GM23248 (cell line): ENCODE data around the gene ADGRL1. TPM values are rescaled to one million over a fixed set of nuclear protein-coding genes. Genes with fewer than 3 reads are reported as not detected.
"Not testable (repeated sequence)": the region's sequence is repeated elsewhere in the genome, so short reads cannot be mapped to it uniquely, and the experiment has no call there.

Source experiments
- DNase-seq: peaks from one replicate; pipeline ENCODE4 v3.0.0-alpha.2; 2015
- H2AFZ ChIP-seq: fragments of 200-600 bp; sonication (generic); 2 replicates; pipeline ENCODE4 v1.6.1; 2016; ENCODE audit warnings: antibody characterized with exemption
- H3F3A ChIP-seq: fragments of 200-600 bp; sonication (generic); 2 replicates; pipeline ENCODE4 v1.6.1; 2016; ENCODE audit warnings: mild to moderate bottlenecking, antibody characterized with exemption, mixed run types; ENCODE audit not compliant: insufficient read depth
- H3K27ac ChIP-seq: fragments of 200-600 bp; sonication (generic); 2 replicates; pipeline ENCODE4 v1.5.1; 2016; ENCODE audit warnings: mild to moderate bottlenecking
- H3K27me3 ChIP-seq: fragments of 200-600 bp; sonication (generic); replicated peaks from 2 replicates; pipeline ENCODE4 v1.6.1; 2016; ENCODE audit warnings: mild to moderate bottlenecking; ENCODE audit not compliant: insufficient read depth
- H3K36me3 ChIP-seq: fragments of 200-600 bp; sonication (generic); 2 replicates; pipeline ENCODE4 v1.6.1; 2016; ENCODE audit warnings: low read depth, mild to moderate bottlenecking
- H3K4me1 ChIP-seq: fragments of 200-600 bp; sonication (generic); 2 replicates; pipeline ENCODE4 v1.6.1; 2016; ENCODE audit warnings: mild to moderate bottlenecking; ENCODE audit not compliant: insufficient read depth
- H3K4me2 ChIP-seq: fragments of 200-600 bp; sonication (generic); one replicate; pipeline ENCODE4 v1.6.1; 2016; ENCODE audit warnings: mild to moderate bottlenecking; ENCODE audit not compliant: unreplicated experiment
- H3K4me3 ChIP-seq: fragments of 200-600 bp; sonication (generic); 2 replicates; pipeline ENCODE4 v1.5.1; 2016; ENCODE audit warnings: mild to moderate bottlenecking
- H3K79me2 ChIP-seq: fragments of 200-600 bp; sonication (generic); 2 replicates; pipeline ENCODE4 v1.6.1; 2016; ENCODE audit warnings: mild to moderate bottlenecking; ENCODE audit not compliant: insufficient read depth
- H3K9ac ChIP-seq: fragments of 200-600 bp; sonication (generic); 2 replicates; pipeline ENCODE4 v1.6.1; 2016; ENCODE audit warnings: mild to moderate bottlenecking
- H3K9me2 ChIP-seq: fragments of 200-600 bp; sonication (generic); 2 replicates; pipeline ENCODE4 v1.6.1; 2016; ENCODE audit warnings: mixed run types, mild to moderate bottlenecking, moderate library complexity; ENCODE audit not compliant: insufficient read depth
- H3K9me3 ChIP-seq: fragments of 200-600 bp; sonication (generic); one replicate; pipeline ENCODE4 v1.6.1; 2017; ENCODE audit warnings: low read depth
- H4K20me1 ChIP-seq: fragments of 200-600 bp; sonication (generic); 2 replicates; pipeline ENCODE4 v1.6.0; 2016; ENCODE audit not compliant: insufficient read depth
- EZH2 ChIP-seq: fragments of 200-600 bp; sonication (generic); IDR thresholded peaks from 2 replicates; pipeline ENCODE4 v1.6.1; 2018; ENCODE audit warnings: antibody characterized with exemption, mild to moderate bottlenecking; ENCODE audit not compliant: insufficient read depth, poor library complexity, severe bottlenecking
- EZH2phosphoT487 ChIP-seq: fragments of 200-600 bp; sonication (generic); IDR thresholded peaks from 2 replicates; pipeline ENCODE4 v1.6.1; 2018; ENCODE audit warnings: antibody characterized with exemption, moderate library complexity, mild to moderate bottlenecking, low read depth; ENCODE audit not compliant: insufficient read depth
- WGBS, 2 experiments: methylation state at CpG; one replicate each; pipeline ENCODE4 v1.1.6; 2015 to 2017; ENCODE audit warnings: low lambda C conversion rate in 2 of 2, low coverage in 1 of 2; ENCODE audit errors: missing lambda C conversion rate in 2 of 2; 5-methylcytosine and 5-hydroxymethylcytosine counted together
- in situ Hi-C: fragments of 300-500 bp; cut with MboI; formaldehyde crosslinking; loops from 2 replicates; pipeline ENCODE4 v1.15.0; 2020
- polyA plus RNA-seq: library from polyadenylated mRNA; unstranded; fragments of >200 nt; fragmentation: Nextera tagmentation; extraction: Ambion mirVana; gene quantifications from 2 replicates; pipeline ENCODE4 v1.2.1, GENCODE V29; 2016
- total RNA-seq: library from RNA; depleted of rRNA; stranded (reverse); fragments of >200 nt; shearing (Covaris generic); gene quantifications from 2 replicates; pipeline ENCODE4 v1.2.3, GENCODE V29; 2014

Gene ADGRL1
- total and polyA plus RNA-seq, 2 experiments from 2014 or later = 1.0 to 3.0 TPM

GRCh38 chr19:14148751-14149410 lies 57.1 kb downstream of the ADGRL1 start:
- Histone ChIP-seq H3K4me3 (peak overlapping the region; percentile 56; the same call in 1 of the 2 replicates), H3K4me1 (peaks cover 31% of the 10 kb centered on the region), H2AFZ (peak overlapping the region; percentile 84), H3F3A (peaks cover 9% of the 10 kb centered on the region; the same call in 1 of the 2 replicates), H3K36me3 (no peaks in the 10 kb centered on the region), H3K4me2 (peak overlapping the region; percentile 84), H3K9me2 (no peaks in the 10 kb centered on the region), H3K27ac (peak overlapping the region; percentile 44; the same call in 1 of the 2 replicates), H3K9ac (peak overlapping the region; percentile 77), H3K27me3 (no peaks in the 10 kb centered on the region), H3K9me3 (no peaks in the 10 kb centered on the region), H3K79me2 (peaks cover 15% of the 10 kb centered on the region; the same call in 1 of the 2 replicates), H4K20me1 (no peaks in the 10 kb centered on the region)
- WGBS, 2 experiments = 52 to 64% methylated on average over 7 to 13 of the region's 13 CpGs
- TF ChIP-seq EZH2phosphoT487 (no peak), EZH2 (no peak)
- DNase-seq = no peak
- in situ Hi-C loops = no loop called here

GRCh38 chr19:14147797-14148605 lies 58.0 kb downstream of the ADGRL1 start:
- Histone ChIP-seq H3K4me1 (peaks cover 31% of the 10 kb centered on the region), H3K9me3 (no peaks in the 10 kb centered on the region), H2AFZ (peak overlapping the region; percentile 67), H3K4me3 (no peak overlapping the region; the same call in 1 of the 2 replicates), H3K36me3 (no peaks in the 10 kb centered on the region), H3K27ac (peak overlapping the region; percentile 88; the same call in 1 of the 2 replicates), H3K79me2 (peaks cover 17% of the 10 kb centered on the region; the same call in 1 of the 2 replicates), H3K9me2 (no peaks in the 10 kb centered on the region), H3K9ac (peak overlapping the region; percentile 77), H3K27me3 (no peaks in the 10 kb centered on the region), H3F3A (peaks cover 9% of the 10 kb centered on the region; the same call in 1 of the 2 replicates), H3K4me2 (peak overlapping the region; percentile 52), H4K20me1 (no peaks in the 10 kb centered on the region)
- 29 to 30% methylated on average over 20 of the region's 20 CpGs for WGBS, 2 experiments
- peak; percentile 84 for DNase-seq
- in situ Hi-C loops = no loop called here
- TF ChIP-seq EZH2 (no peak), EZH2phosphoT487 (no peak)

GRCh38 chr19:14146789-14147216 lies 59.2 kb downstream of the ADGRL1 start:
- peak overlapping the region; percentile 88 for H3K27ac ChIP-seq
- peaks cover 21% of the 10 kb centered on the region for H3K79me2 ChIP-seq
- WGBS, 2 experiments = 29 to 31% methylated on average over 7 of the region's 7 CpGs

GRCh38 chr19:14146169-14146568 lies 59.8 kb downstream of the ADGRL1 start:
- H3K9me3 ChIP-seq, H3K27me3 ChIP-seq, H3K9me2 ChIP-seq, H4K20me1 ChIP-seq, H3F3A ChIP-seq, H3K36me3 ChIP-seq, in situ Hi-C loops, DNase-seq, H3K4me3 ChIP-seq, H3K4me2 ChIP-seq: not testable (repeated sequence)
- H2AFZ ChIP-seq = peak overlapping the region; percentile 80
- WGBS, 2 experiments = 94 to 95% methylated on average over 10 of the region's 10 CpGs
- H3K79me2 ChIP-seq = peaks cover 21% of the 10 kb centered on the region
- H3K9ac ChIP-seq = peak overlapping the region; percentile 73
- peaks cover 31% of the 10 kb centered on the region for H3K4me1 ChIP-seq
- H3K27ac ChIP-seq = peak overlapping the region; percentile 88

More at GRCh38 chr19:14146789-14147216, 59.2 kb downstream of the ADGRL1 start:
- Histone ChIP-seq H2AFZ (peak overlapping the region; percentile 80), H3F3A (peaks cover 9% of the 10 kb centered on the region; the same call in 1 of the 2 replicates), H3K4me1 (peaks cover 31% of the 10 kb centered on the region), H3K4me2 (peak overlapping the region; percentile 26), H3K27me3 (no peaks in the 10 kb centered on the region), H3K4me3 (no peak overlapping the region), H3K9me2 (no peaks in the 10 kb centered on the region), H3K36me3 (no peaks in the 10 kb centered on the region), H3K9me3 (no peaks in the 10 kb centered on the region), H3K9ac (peak overlapping the region; percentile 73), H4K20me1 (no peaks in the 10 kb centered on the region)
- DNase-seq = peak; percentile 96
- no peak for TF ChIP-seq EZH2
- TF ChIP-seq EZH2phosphoT487 = 0 out of 2 replicates have a peak, but pooled peaks have one; percentile 29
- in situ Hi-C loops = no loop called here
